ENCODE results near the gene COL21A1. TPM values are rescaled to one million over a fixed set of nuclear protein-coding genes. Genes with fewer than 3 reads are reported as not detected.
A peak's percentile ranks its signal among the peaks of the same experiment; 100 is the strongest.

The COL21A1 gene
- total RNA-seq: 24.5 TPM

DNA sequence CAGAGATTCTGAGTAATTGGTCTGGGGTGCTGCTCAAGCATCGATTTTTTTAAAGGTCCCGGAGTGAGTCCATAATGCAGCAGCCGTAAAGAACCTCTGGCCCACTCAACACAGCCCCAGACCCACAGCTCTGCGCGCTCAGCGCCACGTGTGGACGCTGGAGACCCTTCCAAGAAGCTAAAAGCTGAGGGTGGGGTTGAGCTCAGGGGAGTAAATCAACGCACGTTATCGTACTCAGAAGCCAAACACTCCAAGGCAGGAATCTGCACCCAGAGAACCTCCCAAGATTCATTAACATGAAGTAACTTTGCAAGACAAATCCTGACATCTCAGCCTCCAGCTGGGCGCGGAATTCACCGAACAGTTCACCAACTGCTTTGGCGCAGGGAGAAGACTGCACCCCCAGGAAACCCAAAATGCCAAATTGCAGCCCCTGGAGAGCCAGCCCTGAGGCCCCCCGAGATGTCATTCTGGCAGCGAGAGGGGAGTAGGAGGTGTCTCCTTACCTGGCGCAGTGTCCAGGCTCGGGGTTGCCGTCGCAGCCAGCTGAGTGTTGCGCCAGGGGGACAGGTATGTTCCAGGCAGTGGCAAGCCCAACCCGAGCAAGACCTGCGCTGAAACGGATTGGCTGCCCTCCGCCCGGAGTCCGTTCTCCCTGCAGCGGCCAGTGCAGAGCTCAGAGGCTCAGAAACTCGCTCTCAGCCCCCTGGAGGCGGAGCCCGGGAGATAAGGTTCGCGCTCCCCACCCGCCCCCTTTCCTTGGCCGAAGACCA is at the start of gene COL21A1:
Gene COL21A1 (minus strand): TSS at position 700 of the 773 bp plus-strand sequence. CDS start 64,962 bp downstream, outside the sequence.
- H3K9me3 ChIP-seq: no peaks in the 10 kb centered on the region
- DNase-seq (ENCODE audit: low spot score in 2 of 2): peak; percentile 10 to 90
- H3K27ac ChIP-seq: peak within 1 kb of the TSS; percentile 84 to 88
- TF ChIP-seq, protein P1, sequence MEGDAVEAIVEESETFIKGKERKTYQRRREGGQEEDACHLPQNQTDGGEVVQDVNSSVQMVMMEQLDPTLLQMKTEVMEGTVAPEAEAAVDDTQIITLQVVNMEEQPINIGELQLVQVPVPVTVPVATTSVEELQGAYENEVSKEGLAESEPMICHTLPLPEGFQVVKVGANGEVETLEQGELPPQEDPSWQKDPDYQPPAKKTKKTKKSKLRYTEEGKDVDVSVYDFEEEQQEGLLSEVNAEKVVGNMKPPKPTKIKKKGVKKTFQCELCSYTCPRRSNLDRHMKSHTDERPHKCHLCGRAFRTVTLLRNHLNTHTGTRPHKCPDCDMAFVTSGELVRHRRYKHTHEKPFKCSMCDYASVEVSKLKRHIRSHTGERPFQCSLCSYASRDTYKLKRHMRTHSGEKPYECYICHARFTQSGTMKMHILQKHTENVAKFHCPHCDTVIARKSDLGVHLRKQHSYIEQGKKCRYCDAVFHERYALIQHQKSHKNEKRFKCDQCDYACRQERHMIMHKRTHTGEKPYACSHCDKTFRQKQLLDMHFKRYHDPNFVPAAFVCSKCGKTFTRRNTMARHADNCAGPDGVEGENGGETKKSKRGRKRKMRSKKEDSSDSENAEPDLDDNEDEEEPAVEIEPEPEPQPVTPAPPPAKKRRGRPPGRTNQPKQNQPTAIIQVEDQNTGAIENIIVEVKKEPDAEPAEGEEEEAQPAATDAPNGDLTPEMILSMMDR (IDR thresholded peaks at IDR 0.05): peak in 2 of 3 experiments; percentile 36 to 51
- H3K4me1 ChIP-seq: peaks cover 0 to 17% of the 10 kb centered on the region in 2 donors
- no peaks in the 10 kb centered on the region for H3K27me3 ChIP-seq
- H3K36me3 ChIP-seq: no peaks in the 10 kb centered on the region
- peak within 1 kb of the TSS; percentile 56 to 81 for H3K4me3 ChIP-seq
- intact Hi-C loops (cut with DNase I): loop anchor here (5.0 kb wide), 2 partner anchors 155 to 200 kb away; no protein-coding TSS in a partner anchor

DNA sequence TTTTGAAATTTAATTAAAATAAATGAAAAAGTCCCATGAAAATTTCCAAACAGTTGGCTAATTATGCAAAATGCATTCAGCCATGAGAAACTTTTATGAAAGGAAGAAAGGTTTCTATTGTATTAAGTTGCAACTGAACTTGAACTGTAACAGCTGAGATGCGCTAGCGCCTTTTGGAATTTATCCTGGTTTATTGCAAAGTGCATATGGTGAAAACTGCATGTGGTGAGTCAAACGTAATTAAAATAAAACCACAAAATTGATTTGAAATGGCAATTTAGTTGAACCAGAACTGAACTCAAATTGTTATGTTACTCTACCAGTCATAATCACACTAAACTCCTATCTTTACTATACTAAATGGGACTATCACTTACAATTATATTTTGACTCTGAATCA is 46.4 kb upstream of the COL21A1 start:
- Histone ChIP-seq H3K27ac (no peak overlapping the region), H3K27me3 (no peaks in the 10 kb centered on the region), H3K9me3 (no peaks in the 10 kb centered on the region), H3K4me3 (no peak overlapping the region), H3K4me1 (peaks cover 0 to 6% of the 10 kb centered on the region in 2 donors), H3K36me3 (no peaks in the 10 kb centered on the region)
- TF ChIP-seq, protein P1 (IDR thresholded peaks at IDR 0.05): no peak
- intact Hi-C loops (cut with DNase I): loop anchor here (5.0 kb wide), 2 partner anchors 36 to 256 kb away; no protein-coding TSS in a partner anchor
- no peak for DNase-seq (ENCODE audit: low spot score in 2 of 2)

DNA sequence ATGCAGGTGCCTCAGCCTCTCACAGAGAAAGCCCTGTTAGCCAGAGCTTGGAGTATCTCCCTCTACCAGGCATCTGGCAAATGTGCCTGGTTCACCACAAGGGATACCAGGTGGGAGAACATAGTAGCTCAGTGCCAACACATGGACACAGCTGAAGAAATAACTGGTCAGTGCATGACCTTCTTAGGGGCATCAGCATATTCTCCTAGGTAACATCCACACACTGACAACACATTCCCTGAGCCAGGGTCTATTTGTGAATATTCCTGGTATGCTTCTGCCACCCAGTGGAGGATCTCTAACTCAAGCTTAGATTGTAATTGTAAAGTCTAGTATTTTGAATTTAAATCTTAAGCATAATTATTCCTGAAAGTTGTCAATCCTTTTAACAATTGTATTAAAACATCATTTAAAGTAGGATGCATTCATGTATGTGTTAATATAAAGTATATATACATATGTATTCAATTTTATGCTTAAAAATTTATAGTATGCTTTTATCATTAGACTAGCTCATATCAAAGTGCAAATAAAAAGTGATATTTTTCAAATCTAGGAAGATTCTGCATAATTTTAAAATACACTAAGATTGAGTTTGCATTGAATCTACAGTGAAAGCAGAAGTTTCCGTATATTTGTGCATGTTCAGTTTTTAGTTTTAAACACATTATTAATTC is 45.3 kb upstream of the COL21A1 start:
- DNase-seq (ENCODE audit: low spot score in 2 of 2): no peak
- intact Hi-C loops (cut with DNase I): loop anchor here (1.0 to 5.0 kb wide), 3 partner anchors 35 to 312 kb away; no protein-coding TSS in a partner anchor

DNA sequence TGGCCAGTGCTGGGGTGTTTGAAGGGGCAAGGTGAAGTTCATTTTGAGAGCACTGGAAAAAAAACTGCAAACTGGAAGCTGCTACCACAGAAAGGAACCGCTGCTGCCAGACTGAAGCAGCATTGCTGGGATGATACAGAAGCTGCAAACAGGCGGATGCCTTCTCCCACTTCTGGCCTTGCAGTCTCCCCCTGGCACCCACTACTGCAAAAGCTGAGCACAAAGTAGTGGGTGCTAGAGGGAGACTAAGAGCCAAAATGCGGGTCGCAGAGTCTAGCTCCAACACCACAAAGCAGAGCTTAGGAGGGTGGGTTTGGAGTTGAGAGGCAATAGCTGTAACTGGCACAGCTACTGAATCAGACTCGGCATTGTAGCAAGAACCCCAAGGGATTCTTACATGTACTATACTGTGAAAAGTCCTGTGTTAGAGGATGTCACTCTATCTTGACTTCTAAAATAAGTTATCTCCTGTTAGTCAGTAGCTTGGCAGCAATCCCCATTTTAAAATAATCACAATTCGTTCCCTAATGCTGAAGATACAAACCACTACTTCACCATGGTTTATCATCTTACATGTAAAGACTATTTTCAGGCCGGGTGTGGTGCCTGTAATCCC is 44.0 kb upstream of the COL21A1 start:
- no peak overlapping the region for H3K4me3 ChIP-seq
- H3K27me3 ChIP-seq: no peaks in the 10 kb centered on the region
- no peak for DNase-seq (ENCODE audit: low spot score in 2 of 2)
- intact Hi-C loops (cut with DNase I): loop anchor here (5.0 kb wide), 2 partner anchors 34 to 254 kb away; no protein-coding TSS in a partner anchor
- H3K4me1 ChIP-seq: peaks cover 0 to 6% of the 10 kb centered on the region in 2 donors
- no peaks in the 10 kb centered on the region for H3K36me3 ChIP-seq
- no peak overlapping the region for H3K27ac ChIP-seq
- no peaks in the 10 kb centered on the region for H3K9me3 ChIP-seq
- TF ChIP-seq, protein P1 (IDR thresholded peaks at IDR 0.05): no peak

More for the DNA sequence above, 45.3 kb upstream of the COL21A1 start:
- no peak overlapping the region for H3K4me3 ChIP-seq
- TF ChIP-seq, protein P1 (IDR thresholded peaks at IDR 0.05): peak; percentile 58 to 74 (median 62)
- no peak overlapping the region for H3K27ac ChIP-seq
- peaks cover 0 to 6% of the 10 kb centered on the region in 2 donors for H3K4me1 ChIP-seq
- no peaks in the 10 kb centered on the region for H3K27me3 ChIP-seq
- H3K36me3 ChIP-seq: no peaks in the 10 kb centered on the region
- H3K9me3 ChIP-seq: no peaks in the 10 kb centered on the region

DNA sequence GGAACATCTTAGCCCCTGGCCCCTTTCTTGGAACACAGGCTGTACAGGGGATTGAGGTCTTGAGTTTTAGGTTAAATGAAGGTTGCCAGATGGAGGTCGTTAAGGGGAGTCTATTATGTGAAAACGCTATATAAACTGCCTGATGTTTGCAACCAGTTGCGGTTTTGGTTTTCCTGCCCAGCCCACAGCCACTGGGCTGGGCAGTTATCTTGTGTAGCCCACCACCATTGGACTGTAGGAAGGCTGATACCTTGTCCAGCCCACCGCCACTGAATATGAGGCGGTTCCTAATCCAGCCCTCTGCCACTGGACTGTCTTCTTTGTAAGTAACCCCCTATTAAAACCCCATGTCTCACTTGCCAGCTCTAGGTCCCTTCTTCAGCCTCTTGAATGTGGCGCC is 42.3 kb upstream of the COL21A1 start:
- Histone ChIP-seq H3K27me3 (no peaks in the 10 kb centered on the region), H3K27ac (no peak overlapping the region), H3K9me3 (no peaks in the 10 kb centered on the region), H3K36me3 (no peaks in the 10 kb centered on the region), H3K4me3 (no peak overlapping the region), H3K4me1 (peaks cover 0 to 6% of the 10 kb centered on the region in 2 donors)
- TF ChIP-seq, protein P1 (IDR thresholded peaks at IDR 0.05): no peak
- intact Hi-C loops (cut with DNase I): loop anchor here (5.0 kb wide), 2 partner anchors 32 to 252 kb away; no protein-coding TSS in a partner anchor
- DNase-seq (ENCODE audit: low spot score in 2 of 2): no peak
